Stimulated activated CD4-positive, alpha-beta T cell treated with anti-CD3 and anti-CD28 coated beads, Interleukin-12 subunit alpha, Interleukin-12 subunit beta, amount 100 ng/mL, for 24 hours (primary cell): Measurements from ENCODE around the gene MYOCD.
A peak's percentile ranks its signal among the peaks of the same experiment; 100 is the strongest.

Experiments
- DNase-seq, 2 experiments: peaks; one replicate each; pipeline ENCODE4 v3.0.0-alpha.2; 2020; ENCODE audit warnings: low read depth in 2 of 2

The MYOCD gene

GRCh38 chr17:12765548-12765947 is 99.9 kb downstream of the MYOCD start:
- no peak for DNase-seq

GRCh38 chr17:12768255-12768654 is 102.6 kb downstream of the MYOCD start:
- no peak for DNase-seq

- no peak for DNase-seq
Measured at GRCh38 chr17:12769981-12770380, 104.3 kb downstream of the MYOCD start.

- no peak for DNase-seq
Measured at GRCh38 chr17:12773153-12773552, 107.5 kb downstream of the MYOCD start.

GRCh38 chr17:12789075-12789480 is 123.4 kb downstream of the MYOCD start:
- DNase-seq: peak in 1 of 2 experiments; percentile 15

- no peak for DNase-seq
Measured at GRCh38 chr17:12789481-12790248, 124.0 kb downstream of the MYOCD start, which contains the start of gene ARHGAP44. Gene ARHGAP44, plus strand, starts transcription at chr17:12789498. Its CDS starts 341 bp downstream, at chr17:12789839.

GRCh38 chr17:12790249-12791106 is 124.8 kb downstream of the MYOCD start:
- DNase-seq: no peak

- DNase-seq: no peak
Measured at GRCh38 chr17:12794919-12795532, 129.3 kb downstream of the MYOCD start.

- DNase-seq: no peak
Measured at GRCh38 chr17:12800855-12801365, 135.2 kb downstream of the MYOCD start.

GRCh38 chr17:12806630-12807029 is 140.9 kb downstream of the MYOCD start:
- DNase-seq: no peak

GRCh38 chr17:12808723-12809122 is 143.0 kb downstream of the MYOCD start:
- DNase-seq: no peak

GRCh38 chr17:12812877-12813276 is 147.2 kb downstream of the MYOCD start:
- no peak for DNase-seq

GRCh38 chr17:12813664-12814063 is 148.0 kb downstream of the MYOCD start:
- DNase-seq: no peak

GRCh38 chr17:12814718-12815117 is 149.0 kb downstream of the MYOCD start:
- DNase-seq: no peak

GRCh38 chr17:12815642-12816141 is 150.0 kb downstream of the MYOCD start:
- no peak for DNase-seq
